Brain microvascular endothelial cell (primary cell): ENCODE measurements around the gene PITPNC1.
A peak's percentile ranks its signal among the peaks of the same experiment; 100 is the strongest.
"Not testable (repeated sequence)": the region's sequence is repeated elsewhere in the genome, so short reads cannot be mapped to it uniquely, and the experiment has no call there.

ENCODE experiments used
- DNase-seq: peaks from one replicate; pipeline ENCODE4 v3.0.0-alpha.2; 2020
- H3K27ac ChIP-seq: fragments of 250-450 bp; sonication (Bioruptor Pico); 2 replicates; pipeline ENCODE4 v1.5.1; 2020; ENCODE audit warnings: mild to moderate bottlenecking, moderate library complexity
- H3K27me3 ChIP-seq: fragments of 250-450 bp; sonication (Bioruptor Pico); replicated peaks from 2 replicates; pipeline ENCODE4 v1.5.1; 2020; ENCODE audit warnings: mild to moderate bottlenecking
- H3K36me3 ChIP-seq: fragments of 250-450 bp; sonication (Bioruptor Pico); replicated peaks from 2 replicates; pipeline ENCODE4 v1.5.1; 2020; ENCODE audit warnings: mild to moderate bottlenecking
- H3K4me3 ChIP-seq: 2 replicates; pipeline ENCODE4 v1.5.1; 2011; ENCODE audit warnings: low read depth, mild to moderate bottlenecking, control low read depth, low read length, moderate library complexity
- in situ Hi-C: cut with HindIII; loops from 2 replicates; pipeline ENCODE4 v1.10.0; 2017; ENCODE audit warnings: low sequenced_read_pairs, low pct_ligation_motif_present
- TF ChIP-seq, protein P1 (sequence below): IDR thresholded peaks from 2 replicates; pipeline ENCODE4 v1.5.1; 2011; ENCODE audit warnings: low read depth, mild to moderate bottlenecking, moderate library complexity, low read length, control low read depth, inconsistent platforms; ENCODE audit errors: missing control alignments

Gene PITPNC1

GRCh38 chr17:67417507-67417906 lies 40.4 kb downstream of the PITPNC1 start:
- Histone ChIP-seq H3K27ac (no peak overlapping the region), H3K4me3 (no peak overlapping the region), H3K27me3 (no peaks in the 10 kb centered on the region), H3K36me3 (no peaks in the 10 kb centered on the region)
- in situ Hi-C loops = no loop called here
- no peak for DNase-seq
- TF ChIP-seq, protein P1, sequence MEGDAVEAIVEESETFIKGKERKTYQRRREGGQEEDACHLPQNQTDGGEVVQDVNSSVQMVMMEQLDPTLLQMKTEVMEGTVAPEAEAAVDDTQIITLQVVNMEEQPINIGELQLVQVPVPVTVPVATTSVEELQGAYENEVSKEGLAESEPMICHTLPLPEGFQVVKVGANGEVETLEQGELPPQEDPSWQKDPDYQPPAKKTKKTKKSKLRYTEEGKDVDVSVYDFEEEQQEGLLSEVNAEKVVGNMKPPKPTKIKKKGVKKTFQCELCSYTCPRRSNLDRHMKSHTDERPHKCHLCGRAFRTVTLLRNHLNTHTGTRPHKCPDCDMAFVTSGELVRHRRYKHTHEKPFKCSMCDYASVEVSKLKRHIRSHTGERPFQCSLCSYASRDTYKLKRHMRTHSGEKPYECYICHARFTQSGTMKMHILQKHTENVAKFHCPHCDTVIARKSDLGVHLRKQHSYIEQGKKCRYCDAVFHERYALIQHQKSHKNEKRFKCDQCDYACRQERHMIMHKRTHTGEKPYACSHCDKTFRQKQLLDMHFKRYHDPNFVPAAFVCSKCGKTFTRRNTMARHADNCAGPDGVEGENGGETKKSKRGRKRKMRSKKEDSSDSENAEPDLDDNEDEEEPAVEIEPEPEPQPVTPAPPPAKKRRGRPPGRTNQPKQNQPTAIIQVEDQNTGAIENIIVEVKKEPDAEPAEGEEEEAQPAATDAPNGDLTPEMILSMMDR = no peak

DNA sequence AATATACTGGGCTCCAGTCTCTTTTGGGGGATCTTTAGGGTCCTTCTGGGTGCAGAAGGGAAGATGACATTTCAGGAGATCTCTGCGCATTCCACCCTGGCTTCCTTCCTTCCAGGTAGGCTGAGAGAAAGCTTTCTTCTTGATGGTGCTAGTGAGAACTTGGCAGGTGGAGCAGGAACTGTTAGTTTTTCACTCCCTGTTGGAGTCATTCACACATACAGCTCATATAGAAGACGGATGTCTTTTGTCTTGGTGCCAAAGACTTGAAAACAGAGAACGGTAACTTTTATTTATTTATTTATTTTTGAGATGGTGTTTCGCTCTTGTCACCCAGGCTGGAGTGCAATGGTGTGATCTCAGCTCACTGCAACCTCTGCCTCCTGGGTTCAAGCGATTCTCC lies 43.9 kb downstream of the PITPNC1 start:
- Histone ChIP-seq H3K36me3 (no peaks in the 10 kb centered on the region), H3K4me3 (no peak overlapping the region), H3K27me3 (no peaks in the 10 kb centered on the region), H3K27ac (no peak overlapping the region)
- DNase-seq = no peak
- in situ Hi-C loops = no loop called here
- TF ChIP-seq, protein P1 = no peak

GRCh38 chr17:67421869-67422273 lies 44.8 kb downstream of the PITPNC1 start:
- in situ Hi-C loops = no loop called here
- H3K4me3 ChIP-seq = no peak overlapping the region
- peak overlapping the region; percentile 60 for H3K27ac ChIP-seq
- no peaks in the 10 kb centered on the region for H3K27me3 ChIP-seq
- no peaks in the 10 kb centered on the region for H3K36me3 ChIP-seq
- TF ChIP-seq, protein P1 = no peak
- DNase-seq = peak; percentile 81

DNA sequence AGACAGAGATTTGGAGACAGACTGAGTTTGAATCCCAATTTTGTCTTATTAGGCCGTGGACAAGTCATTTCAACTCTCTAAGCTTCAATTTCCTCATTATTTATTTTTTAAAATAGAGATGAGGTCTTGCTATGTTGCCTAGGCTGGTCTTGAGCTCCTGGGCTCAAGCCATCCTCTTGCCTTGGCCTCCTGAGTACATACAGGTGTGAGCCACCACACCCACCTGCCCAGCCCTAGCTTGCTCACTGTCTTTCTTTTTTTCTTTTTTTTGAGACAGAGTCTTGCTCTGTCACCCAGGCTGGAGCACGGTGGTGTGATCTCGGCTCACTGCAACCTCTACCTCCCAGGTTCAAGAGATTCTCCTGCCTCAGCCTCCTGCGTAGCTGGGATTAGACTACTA lies 45.2 kb downstream of the PITPNC1 start:
- H3K4me3 ChIP-seq, H3K27me3 ChIP-seq, DNase-seq, H3K36me3 ChIP-seq, in situ Hi-C loops: not testable (repeated sequence)
- H3K27ac ChIP-seq = peak overlapping the region; percentile 60

DNA sequence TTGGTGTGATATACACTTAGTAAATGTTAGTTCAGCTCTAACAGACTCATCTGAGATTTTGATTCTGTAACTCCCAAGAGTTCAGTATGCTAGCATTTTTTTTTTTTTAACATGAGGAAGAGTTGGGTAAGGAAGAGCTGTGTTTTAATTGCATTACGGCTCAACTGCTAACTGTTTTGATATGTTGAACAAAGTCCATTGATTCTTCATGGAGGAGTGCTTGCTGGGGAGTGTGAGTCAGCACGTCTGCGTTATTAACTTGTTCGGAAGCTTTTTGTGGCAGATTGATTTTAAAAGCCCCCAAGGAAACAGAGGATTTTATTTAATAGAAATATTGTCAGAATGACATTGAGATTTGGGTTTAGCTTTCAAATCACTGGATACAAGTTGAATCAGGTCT lies 45.8 kb downstream of the PITPNC1 start:
- H3K36me3 ChIP-seq = no peaks in the 10 kb centered on the region
- H3K27me3 ChIP-seq = no peaks in the 10 kb centered on the region
- H3K27ac ChIP-seq = no peak overlapping the region
- no peak for DNase-seq
- TF ChIP-seq, protein P1 = no peak
- in situ Hi-C loops = no loop called here
- no peak overlapping the region for H3K4me3 ChIP-seq

- TF ChIP-seq, protein P1 = no peak
- in situ Hi-C loops = no loop called here
- no peak overlapping the region for H3K27ac ChIP-seq
Measured at GRCh38 chr17:67425571-67426160, 48.6 kb downstream of the PITPNC1 start.

More at GRCh38 chr17:67425571-67426160, 48.6 kb downstream of the PITPNC1 start:
- DNase-seq = no peak
- Histone ChIP-seq H3K36me3 (no peaks in the 10 kb centered on the region), H3K4me3 (no peak overlapping the region), H3K27me3 (no peaks in the 10 kb centered on the region)
